Neural progenitor cell (in vitro differentiated cells): ENCODE results near the gene CUEDC2. TPM values are rescaled to one million over a fixed set of nuclear protein-coding genes. Genes with fewer than 3 reads are reported as not detected.

Experiments
- DNase-seq: peaks from one replicate; pipeline ENCODE4 v3.0.0-alpha.2; 2016; ENCODE audit warnings: low spot score
- H2AFZ ChIP-seq: fragments of 200-600 bp; sonication (generic); replicated peaks from 2 replicates; pipeline ENCODE4 v1.6.1; 2016; ENCODE audit warnings: antibody characterized with exemption
- H3F3A ChIP-seq: fragments of 200-600 bp; sonication (generic); 2 replicates; pipeline ENCODE4 v1.6.1; 2016; ENCODE audit warnings: antibody characterized with exemption, low read depth
- H3K27ac ChIP-seq: fragments of 200-600 bp; sonication (generic); 2 replicates; pipeline ENCODE4 v1.5.1; 2016; ENCODE audit warnings: mild to moderate bottlenecking
- H3K27me3 ChIP-seq: fragments of 200-600 bp; sonication (generic); 2 replicates; pipeline ENCODE4 v1.6.1; 2016; ENCODE audit warnings: mild to moderate bottlenecking, moderate library complexity
- H3K36me3 ChIP-seq: fragments of 200-600 bp; sonication (generic); 2 replicates; pipeline ENCODE4 v1.5.1; 2016
- H3K4me1 ChIP-seq: fragments of 200-600 bp; sonication (generic); 2 replicates; pipeline ENCODE4 v1.6.1; 2016; ENCODE audit warnings: mixed run types
- H3K4me2 ChIP-seq: fragments of 200-600 bp; sonication (generic); 2 replicates; pipeline ENCODE4 v1.6.1; 2016
- H3K4me3 ChIP-seq: fragments of 200-600 bp; sonication (generic); 2 replicates; pipeline ENCODE4 v1.5.1; 2016
- H3K79me2 ChIP-seq: fragments of 200-600 bp; sonication (generic); 2 replicates; pipeline ENCODE4 v1.6.1; 2016; ENCODE audit warnings: low read depth
- H3K9ac ChIP-seq: fragments of 200-600 bp; sonication (generic); 2 replicates; pipeline ENCODE4 v1.6.1; 2016
- H3K9me3 ChIP-seq: fragments of 200-600 bp; sonication (generic); 2 replicates; pipeline ENCODE4 v1.5.1; 2016; ENCODE audit warnings: low read depth
- H4K20me1 ChIP-seq: fragments of 200-600 bp; sonication (generic); 2 replicates; pipeline ENCODE4 v1.6.1; 2016; ENCODE audit warnings: low read depth
- H3K27ac Mint-ChIP-seq: 3 replicates; pipeline ENCODE4 v1.8.0; 2021; ENCODE audit warnings: mixed read lengths
- H3K27me3 Mint-ChIP-seq: 2 replicates; pipeline ENCODE4 v1.8.0; 2022; ENCODE audit warnings: low read depth, mild to moderate bottlenecking, inconsistent platforms, moderate library complexity, mixed read lengths; ENCODE audit not compliant: insufficient read depth
- H3K36me3 Mint-ChIP-seq: 3 replicates; pipeline ENCODE4 v1.8.0; 2021; ENCODE audit warnings: mixed read lengths
- H3K4me1 Mint-ChIP-seq: 3 replicates; pipeline ENCODE4 v1.8.0; 2021; ENCODE audit warnings: mixed read lengths
- H3K4me3 Mint-ChIP-seq: 3 replicates; pipeline ENCODE4 v1.8.0; 2021; ENCODE audit warnings: mild to moderate bottlenecking, moderate library complexity, mixed read lengths
- H3K9me3 Mint-ChIP-seq: 3 replicates; pipeline ENCODE4 v1.8.0; 2020; ENCODE audit warnings: mixed read lengths
- CTCF ChIP-seq: fragments of 200-600 bp; sonication (generic); IDR thresholded peaks from 2 replicates; pipeline ENCODE4 v1.5.1; 2017; ENCODE audit warnings: antibody characterized with exemption, mild to moderate bottlenecking
- EZH2 ChIP-seq: fragments of 200-600 bp; sonication (generic); IDR thresholded peaks from 2 replicates; pipeline ENCODE4 v1.6.1; 2017; ENCODE audit warnings: antibody characterized with exemption, mild to moderate bottlenecking, moderate library complexity
- EZH2phosphoT487 ChIP-seq: fragments of 200-600 bp; sonication (generic); IDR thresholded peaks from 2 replicates; pipeline ENCODE4 v1.6.1; 2017; ENCODE audit warnings: antibody characterized with exemption
- total RNA-seq: library from RNA; depleted of rRNA; stranded (reverse); fragments of >200 nt; gene quantifications from 2 replicates; pipeline ENCODE4 v1.2.3, GENCODE V29; 2015; ENCODE audit warnings: low replicate concordance

CUEDC2 gene
- total RNA-seq, 1 donor from 2014 or later: 64.0 TPM

- no peaks in the 10 kb centered on the region for H3K36me3 ChIP-seq
- Mint-ChIP-seq H3K27me3 (peaks cover 3% of the 10 kb centered on the region), H3K4me3 (peak overlapping the region; percentile 68), H3K9me3 (no peaks in the 10 kb centered on the region), H3K27ac (no peak overlapping the region), H3K4me1 (peaks cover 31% of the 10 kb centered on the region), H3K36me3 (no peaks in the 10 kb centered on the region)
- H4K20me1 ChIP-seq: no peaks in the 10 kb centered on the region
- H3K9me3 ChIP-seq: no peaks in the 10 kb centered on the region
- H3F3A ChIP-seq: peaks cover 14% of the 10 kb centered on the region
- peak overlapping the region; percentile 83 for H3K4me2 ChIP-seq
- H3K27ac ChIP-seq: no peak overlapping the region
- no peak for DNase-seq
- H3K79me2 ChIP-seq: peaks cover 13% of the 10 kb centered on the region
- TF ChIP-seq CTCF (no peak), EZH2phosphoT487 (no peak), EZH2 (no peak)
- peaks cover 41% of the 10 kb centered on the region for H3K27me3 ChIP-seq
- peak overlapping the region; percentile 37 for H3K4me3 ChIP-seq
- peaks cover 14% of the 10 kb centered on the region for H3K4me1 ChIP-seq
- no peak overlapping the region for H3K9ac ChIP-seq
- H2AFZ ChIP-seq: no peak overlapping the region
Observed at GRCh38 chr10:102435529-102436233, 3.3 kb upstream of the CUEDC2 start.

GRCh38 chr10:102435133-102435497 is 2.7 kb upstream of the CUEDC2 start:
- Histone ChIP-seq H2AFZ (no peak overlapping the region), H3K27me3 (peaks cover 41% of the 10 kb centered on the region), H3K9ac (no peak overlapping the region), H4K20me1 (no peaks in the 10 kb centered on the region), H3K79me2 (peaks cover 13% of the 10 kb centered on the region), H3K4me2 (peak overlapping the region; percentile 83), H3K9me3 (no peaks in the 10 kb centered on the region), H3K4me1 (peaks cover 14% of the 10 kb centered on the region), H3F3A (peaks cover 17% of the 10 kb centered on the region), H3K27ac (no peak overlapping the region), H3K4me3 (peak overlapping the region; percentile 37), H3K36me3 (no peaks in the 10 kb centered on the region)
- Mint-ChIP-seq H3K36me3 (no peaks in the 10 kb centered on the region), H3K4me1 (peaks cover 31% of the 10 kb centered on the region), H3K27me3 (peaks cover 3% of the 10 kb centered on the region), H3K9me3 (no peaks in the 10 kb centered on the region), H3K4me3 (peak overlapping the region; percentile 68), H3K27ac (no peak overlapping the region)
- no peak for DNase-seq
- TF ChIP-seq CTCF: no peak
- peak; percentile 43 for TF ChIP-seq EZH2

GRCh38 chr10:102434394-102435132 is 2.2 kb upstream of the CUEDC2 start:
- Mint-ChIP-seq H3K36me3 (no peaks in the 10 kb centered on the region), H3K4me3 (peak overlapping the region; percentile 66), H3K27me3 (peaks cover 3% of the 10 kb centered on the region), H3K27ac (peak overlapping the region; percentile 70), H3K4me1 (peaks cover 31% of the 10 kb centered on the region), H3K9me3 (no peaks in the 10 kb centered on the region)
- no peaks in the 10 kb centered on the region for H3K9me3 ChIP-seq
- TF ChIP-seq EZH2 (peak; percentile 42), CTCF (no peak), EZH2phosphoT487 (no peak)
- H3K9ac ChIP-seq: no peak overlapping the region
- H3K4me3 ChIP-seq: no peak overlapping the region
- H3K4me1 ChIP-seq: peaks cover 14% of the 10 kb centered on the region
- H3K36me3 ChIP-seq: no peaks in the 10 kb centered on the region
- H3K4me2 ChIP-seq: peak overlapping the region; percentile 83
- peaks cover 41% of the 10 kb centered on the region for H3K27me3 ChIP-seq
- H4K20me1 ChIP-seq: no peaks in the 10 kb centered on the region
- H3K79me2 ChIP-seq: peaks cover 13% of the 10 kb centered on the region
- DNase-seq: no peak
- H2AFZ ChIP-seq: no peak overlapping the region
- no peak overlapping the region for H3K27ac ChIP-seq
- peaks cover 17% of the 10 kb centered on the region for H3F3A ChIP-seq
